Eye (tissue), 1 donor: ENCODE data around the gene DIP2C.
"Not testable (repeated sequence)": the region's sequence is repeated elsewhere in the genome, so short reads cannot be mapped to it uniquely, and the experiment has no call there.

Experiments
- DNase-seq: peaks from one replicate; pipeline ENCODE4 v3.0.0-alpha.2; 2015

Gene DIP2C

GRCh38 chr10:637771-638195 lies 51.7 kb downstream of the DIP2C start:
- DNase-seq, result peak; percentile 73

DNA sequence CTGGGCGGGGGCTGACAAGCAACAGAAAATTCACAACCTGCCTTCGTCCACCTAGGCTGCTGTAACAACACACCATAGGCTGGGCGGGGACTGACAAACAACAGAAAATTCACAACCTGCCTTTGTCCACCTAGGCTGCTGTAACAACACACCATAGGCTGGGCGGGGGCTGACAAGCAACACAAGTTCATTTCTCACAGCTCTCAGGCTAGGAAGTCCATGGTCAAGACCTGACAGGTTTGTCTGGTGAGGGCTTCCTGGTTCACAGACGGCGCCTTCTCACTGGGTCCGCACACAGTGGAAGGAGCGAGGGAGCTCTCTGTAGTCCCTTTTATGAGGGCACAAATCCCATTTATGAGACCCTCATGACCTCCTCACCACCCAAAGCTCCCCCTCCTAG lies 52.2 kb downstream of the DIP2C start:
- DNase-seq, result peak; percentile 14

DNA sequence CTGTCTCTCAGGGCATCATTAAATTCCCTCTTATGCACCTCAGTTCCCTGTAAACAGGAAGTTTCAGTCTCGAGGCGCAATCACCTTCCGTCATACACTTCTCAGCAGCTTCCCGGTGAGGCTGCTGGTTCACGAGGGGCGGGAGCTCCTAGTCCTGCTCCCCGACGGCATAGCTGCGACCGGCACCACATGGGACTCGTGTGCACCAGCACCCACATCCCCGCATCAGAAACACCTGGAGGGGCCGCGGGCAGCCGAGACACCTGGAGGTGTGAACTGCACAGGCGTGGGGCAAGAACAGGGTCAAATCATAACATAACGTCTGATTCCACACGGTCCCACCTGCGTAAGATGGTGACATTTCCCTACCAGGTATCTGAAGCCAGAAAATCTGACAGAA lies 52.7 kb downstream of the DIP2C start:
- DNase-seq, result no peak

DNA sequence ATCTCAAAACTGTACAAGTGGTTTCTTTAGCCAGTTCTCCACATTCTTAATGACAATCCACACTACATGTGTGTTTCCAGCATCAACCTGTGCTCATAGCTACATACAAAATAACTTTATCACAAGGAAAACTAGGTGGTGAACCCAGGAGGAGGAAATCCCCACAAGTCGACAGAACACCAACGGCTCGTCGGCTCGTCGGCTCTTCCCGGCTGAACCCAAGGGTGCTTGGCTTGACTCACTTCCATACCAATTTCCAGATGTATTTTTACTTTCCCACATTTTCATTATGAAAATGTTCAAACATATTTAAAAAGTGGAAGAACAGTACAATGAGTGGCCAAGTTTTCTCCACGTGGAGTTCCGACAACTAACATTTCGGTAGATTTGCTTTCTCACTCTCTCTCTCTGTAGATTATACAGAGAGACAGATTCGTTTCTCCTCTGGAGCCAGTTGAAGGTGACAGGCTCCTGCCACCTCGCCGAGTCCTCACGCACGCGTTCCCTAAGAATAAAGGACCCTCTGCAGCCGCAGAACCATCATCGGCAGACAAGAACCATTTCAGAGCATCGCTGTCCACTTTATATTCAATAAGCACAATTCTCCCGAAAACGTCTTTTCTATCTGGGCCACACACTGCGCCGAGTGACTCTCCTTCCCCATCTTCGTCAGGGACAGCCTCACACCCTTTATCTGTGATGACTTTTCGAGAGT lies 53.3 kb downstream of the DIP2C start:
- DNase-seq, result no peak

DNA sequence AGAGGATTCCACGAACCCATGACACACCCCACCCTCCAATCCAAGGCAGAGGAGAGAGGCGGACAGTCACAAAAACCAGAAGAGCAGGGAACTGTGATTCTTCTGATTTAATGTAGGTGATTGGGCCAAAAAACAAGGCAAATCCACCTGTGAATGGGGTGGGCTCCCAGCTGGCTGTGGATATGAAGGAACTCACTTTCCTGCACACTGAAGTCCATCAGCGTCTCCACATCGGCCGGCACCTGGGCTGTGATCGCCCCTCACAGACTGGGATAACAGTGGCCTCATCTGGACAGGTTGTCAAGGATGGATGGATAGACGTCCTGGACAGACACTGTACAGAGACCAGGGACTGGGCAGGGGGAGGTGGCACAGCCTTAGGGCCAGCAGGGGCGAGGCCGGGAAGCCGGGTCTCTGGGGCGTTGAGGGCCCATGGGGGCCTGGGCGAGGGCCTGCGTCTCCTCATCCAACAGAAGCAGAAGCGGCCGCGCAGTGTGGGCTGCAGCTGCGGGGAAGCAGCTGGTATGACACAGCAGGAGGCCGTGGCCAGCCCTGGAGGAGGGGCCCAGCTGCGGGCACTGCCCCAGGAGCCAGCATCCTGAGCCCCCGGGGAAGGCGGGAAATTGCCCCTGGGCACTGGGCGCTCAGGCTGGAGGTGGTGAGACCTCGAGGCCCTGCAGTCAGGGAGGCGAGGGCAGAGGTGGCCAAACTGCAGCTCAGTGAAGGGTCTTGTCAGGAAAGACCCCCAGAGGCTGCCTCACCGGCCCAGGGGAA lies 54.2 kb downstream of the DIP2C start:
- no peak for DNase-seq

GRCh38 chr10:634256-634655 lies 55.2 kb downstream of the DIP2C start:
- no peak for DNase-seq

- no peak for DNase-seq
Measured at GRCh38 chr10:633279-634245, 55.9 kb downstream of the DIP2C start.

DNA sequence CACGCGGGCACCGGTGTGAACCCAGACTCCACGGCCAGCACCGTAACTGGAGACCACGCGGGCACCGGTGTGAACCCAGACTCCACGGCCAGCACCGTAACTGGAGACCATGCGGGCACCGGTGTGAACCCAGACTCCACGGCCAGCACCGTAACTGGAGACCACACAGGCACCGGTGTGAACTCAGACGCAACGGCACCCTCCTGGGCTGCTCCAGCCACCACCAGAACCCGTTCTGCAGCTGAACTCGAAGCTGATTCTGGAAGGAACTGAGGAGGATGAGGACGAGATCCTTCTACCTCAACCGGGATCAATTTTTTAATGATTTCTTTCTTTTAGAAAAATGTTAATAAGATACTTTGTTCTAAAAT lies 56.7 kb downstream of the DIP2C start:
- not testable (repeated sequence) for DNase-seq

DNA sequence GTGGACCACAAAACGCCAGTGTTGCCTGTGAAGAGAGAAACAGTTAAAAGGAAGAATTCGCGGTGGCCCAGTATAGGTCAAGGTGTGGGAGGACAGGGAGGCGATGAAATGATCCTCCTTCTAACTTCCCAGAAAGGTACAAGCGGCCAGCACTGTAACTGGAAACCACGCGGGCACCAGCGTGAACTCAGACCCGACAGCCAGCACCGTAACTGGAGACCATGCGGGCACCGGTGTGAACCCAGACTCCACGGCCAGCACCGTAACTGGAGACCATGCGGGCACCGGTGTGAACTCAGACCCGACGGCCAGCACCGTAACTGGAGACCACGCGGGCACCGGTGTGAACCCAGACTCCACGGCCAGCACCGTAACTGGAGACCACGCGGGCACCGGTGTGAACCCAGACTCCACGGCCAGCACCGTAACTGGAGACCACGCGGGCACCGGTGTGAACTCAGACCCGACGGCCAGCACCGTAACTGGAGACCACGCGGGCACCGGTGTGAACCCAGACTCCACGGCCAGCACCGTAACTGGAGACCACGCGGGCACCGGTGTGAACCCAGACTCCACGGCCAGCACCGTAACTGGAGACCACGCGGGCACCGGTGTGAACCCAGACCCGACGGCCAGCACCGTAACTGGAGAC lies 57.2 kb downstream of the DIP2C start:
- not testable (repeated sequence) for DNase-seq

- no peak for DNase-seq
Measured at GRCh38 chr10:631266-631665, 58.2 kb downstream of the DIP2C start.

GRCh38 chr10:630581-631073 lies 58.8 kb downstream of the DIP2C start:
- DNase-seq, result no peak

DNA sequence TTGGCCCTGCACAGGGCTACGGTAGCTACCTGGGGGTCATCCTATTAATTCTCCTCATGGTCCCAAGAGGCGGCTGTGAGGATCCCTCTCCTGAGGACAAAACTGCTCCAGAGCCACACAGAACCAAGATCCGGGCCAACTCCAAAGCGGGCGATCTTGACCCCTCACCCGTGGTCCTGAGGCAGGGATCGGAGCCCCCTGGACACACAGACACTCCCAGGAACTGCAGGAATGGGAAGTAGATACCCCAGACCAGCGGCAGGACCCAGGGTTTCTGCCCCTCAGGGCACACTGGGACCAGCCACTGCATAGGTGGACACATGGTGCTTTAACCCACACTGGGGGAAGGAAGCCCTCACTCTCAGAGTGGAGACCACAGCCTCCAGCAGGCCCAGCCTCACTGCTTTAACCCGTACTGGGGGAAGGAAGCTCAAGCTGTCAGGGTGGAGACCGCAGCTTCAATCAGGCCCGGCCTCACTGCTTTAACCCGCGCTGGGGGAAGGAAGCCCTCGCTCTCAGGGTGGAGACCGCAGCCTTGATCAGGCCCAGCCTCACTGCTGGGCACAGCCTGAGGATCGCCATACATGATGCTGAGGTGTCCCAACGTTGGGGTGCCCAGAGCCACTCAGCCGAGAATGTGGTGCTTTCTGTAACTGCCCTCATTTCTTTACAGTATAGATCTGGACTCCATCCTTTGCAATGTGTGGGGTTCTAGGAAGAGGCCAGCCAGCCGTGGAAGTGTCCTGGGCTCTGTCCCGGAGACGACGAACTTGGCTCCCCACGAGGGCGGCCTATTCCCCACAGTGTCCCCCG lies 60.1 kb downstream of the DIP2C start:
- no peak for DNase-seq

DNA sequence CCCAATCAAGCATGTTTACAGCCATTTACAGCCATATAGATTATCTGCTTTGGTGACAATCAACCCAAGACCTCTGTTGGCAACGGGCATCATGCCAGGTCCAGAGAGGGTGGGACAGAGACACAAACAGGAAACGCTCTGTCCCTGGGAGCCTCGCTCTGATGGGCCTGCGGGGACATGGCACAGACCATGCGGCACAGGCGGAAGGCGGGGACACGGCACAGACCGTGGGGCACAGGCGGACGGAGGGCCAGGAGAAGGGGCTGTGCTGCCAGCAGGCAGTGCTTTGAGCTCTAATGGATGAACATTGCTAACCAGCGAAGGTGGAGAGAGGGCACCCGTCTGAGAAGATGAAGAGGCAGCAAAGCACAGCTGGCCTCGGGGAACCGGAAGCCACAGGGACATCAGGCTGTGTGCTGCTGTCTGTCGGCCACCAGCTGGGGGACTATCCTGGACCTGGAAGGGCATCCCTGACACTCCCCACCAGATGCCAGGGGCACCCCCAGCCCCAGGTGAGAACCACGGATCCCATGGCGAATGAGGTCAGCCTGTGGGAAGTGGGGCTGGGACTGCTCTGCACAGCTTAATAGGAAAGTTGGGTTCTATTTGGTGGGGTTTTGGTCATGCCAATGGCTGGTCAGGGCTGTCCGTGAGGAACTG lies 61.0 kb downstream of the DIP2C start:
- no peak for DNase-seq

- no peak for DNase-seq
Measured at GRCh38 chr10:627032-627992, 62.2 kb downstream of the DIP2C start.

- peak; percentile 81 for DNase-seq
Measured at GRCh38 chr10:625751-626711, 63.4 kb downstream of the DIP2C start.

DNA sequence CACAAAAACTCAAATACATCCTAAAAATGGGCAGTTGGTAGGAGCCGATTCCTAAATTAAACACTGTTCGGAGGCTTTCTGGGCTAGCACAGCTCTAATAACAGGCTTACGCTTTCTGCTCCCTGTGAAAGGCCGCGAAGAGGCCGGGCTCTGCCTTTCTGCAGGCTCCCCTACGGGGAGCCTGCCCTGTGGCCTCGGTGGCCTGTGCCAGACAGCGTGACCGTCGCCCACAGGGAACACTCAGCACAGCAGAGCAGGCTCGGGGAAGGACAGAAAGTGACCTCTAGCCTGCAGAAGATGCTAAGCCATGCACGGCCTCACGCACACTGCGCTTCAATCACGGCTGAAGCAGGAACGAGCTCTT lies 64.2 kb downstream of the DIP2C start:
- peak; percentile 79 for DNase-seq

DNA sequence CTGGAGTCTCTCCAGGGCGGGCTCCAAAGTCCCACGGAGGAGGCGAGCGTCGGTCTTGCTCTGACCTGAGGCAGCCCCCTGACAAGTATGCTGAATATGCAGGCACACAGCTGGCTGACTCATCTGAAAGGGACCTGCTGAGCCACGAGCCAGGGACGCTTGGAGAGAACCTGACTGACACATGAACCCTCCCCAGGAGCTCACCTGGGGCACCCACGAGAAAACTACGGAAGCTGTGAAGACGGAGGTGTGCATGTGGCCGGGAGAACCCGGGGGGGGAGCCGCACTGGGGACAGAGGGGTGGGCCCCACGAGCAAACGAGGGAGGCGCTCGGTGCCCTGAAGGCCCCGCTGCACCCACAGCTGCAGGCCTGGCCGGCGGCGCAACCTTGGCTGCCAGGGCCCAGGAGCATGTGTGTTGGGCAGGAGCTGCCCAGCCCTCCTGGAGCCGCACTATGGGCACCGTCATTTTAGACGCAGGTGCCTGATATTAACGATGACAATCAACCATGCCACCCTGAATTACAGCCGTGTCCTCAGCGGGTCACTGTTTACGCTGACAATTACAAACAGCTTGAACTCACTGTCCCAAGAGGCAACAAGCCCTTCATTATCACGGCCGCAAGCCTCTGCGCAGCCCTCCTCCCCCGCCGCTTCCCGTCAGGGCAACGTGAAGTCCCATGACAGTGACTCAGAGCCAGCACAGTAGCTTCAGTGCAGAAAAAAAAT lies 64.7 kb downstream of the DIP2C start:
- peak; percentile 88 for DNase-seq

GRCh38 chr10:624312-624604 lies 65.2 kb downstream of the DIP2C start:
- no peak for DNase-seq
